Liver (tissue), 9 donors: ENCODE data around the gene FAM117A. TPM values are rescaled to one million over a fixed set of nuclear protein-coding genes. Genes with fewer than 3 reads are reported as not detected.
"Not testable (repeated sequence)": the region's sequence is repeated elsewhere in the genome, so short reads cannot be mapped to it uniquely, and the experiment has no call there.

Experiments used
- DNase-seq: peaks from one replicate; pipeline ENCODE4 v3.0.0-alpha.2; 2017; ENCODE audit warnings: low spot score
- H3K27ac ChIP-seq, 2 donors: one replicate each; pipeline ENCODE4 v1.7.0; 2013; ENCODE audit warnings: inconsistent platforms in 2 of 2, low read length in 2 of 2, control low read depth in 1 of 2, low read depth in 1 of 2, mild to moderate bottlenecking in 1 of 2
- H3K27me3 ChIP-seq, 4 donors: one replicate each; pipeline versions ENCODE4 v1.6.1 to v1.7.0; 2013; ENCODE audit warnings: low read length in 3 of 4, inconsistent platforms in 1 of 4, mild to moderate bottlenecking in 1 of 4, moderate library complexity in 1 of 4; ENCODE audit not compliant: control insufficient read depth in 4 of 4, insufficient read depth in 4 of 4
- H3K36me3 ChIP-seq, 4 donors: one replicate each; pipeline versions ENCODE4 v1.6.1 to v1.7.0; 2013; ENCODE audit warnings: low read length in 3 of 4, mild to moderate bottlenecking in 3 of 4, low read depth in 1 of 4, moderate library complexity in 1 of 4; ENCODE audit not compliant: control insufficient read depth in 4 of 4, insufficient read depth in 3 of 4
- H3K4me1 ChIP-seq, 4 donors: one replicate each; pipeline versions ENCODE4 v1.6.1 to v1.7.0; 2013; ENCODE audit warnings: low read length in 3 of 4, mild to moderate bottlenecking in 3 of 4, moderate library complexity in 1 of 4; ENCODE audit not compliant: control insufficient read depth in 4 of 4, insufficient read depth in 4 of 4
- H3K4me3 ChIP-seq, 3 donors: one replicate each; pipeline versions ENCODE4 v1.6.1 to v1.7.0; 2013; ENCODE audit warnings: low read length in 3 of 3, control low read depth in 1 of 3, low read depth in 1 of 3, mild to moderate bottlenecking in 1 of 3
- H3K9ac ChIP-seq, 2 donors: one replicate each; pipeline ENCODE4 v1.7.0; 2013; ENCODE audit warnings: low read length in 2 of 2, mild to moderate bottlenecking in 2 of 2, moderate library complexity in 2 of 2, control low read depth in 1 of 2, low read depth in 1 of 2
- H3K9me3 ChIP-seq, 4 donors: one replicate each; pipeline versions ENCODE4 v1.6.1 to v1.7.0; 2013; ENCODE audit warnings: low read length in 3 of 4; ENCODE audit not compliant: control insufficient read depth in 4 of 4
- EGR1 ChIP-seq, 2 donors: IDR thresholded peaks; 2 replicates each; pipeline ENCODE4 v1.6.1; 2016 to 2018; ENCODE audit warnings: antibody characterized with exemption in 2 of 2, low read depth in 2 of 2
- FOXA1 ChIP-seq: IDR thresholded peaks from 2 replicates; pipeline ENCODE4 v1.6.1; 2016; ENCODE audit warnings: antibody characterized with exemption
- FOXA2 ChIP-seq: IDR thresholded peaks from 2 replicates; pipeline ENCODE4 v1.6.1; 2016; ENCODE audit warnings: antibody characterized with exemption
- GABPA ChIP-seq, 2 donors: IDR thresholded peaks in 1 of 2; conservative IDR thresholded peaks in 1 of 2; 2 replicates each; pipeline ENCODE4 v1.6.1; 2016; ENCODE audit warnings: antibody characterized with exemption in 2 of 2, mild to moderate bottlenecking in 1 of 2, moderate library complexity in 1 of 2
- HNF4A ChIP-seq, 2 donors: conservative IDR thresholded peaks; 2 replicates each; pipeline ENCODE4 v1.6.1; 2016; ENCODE audit warnings: antibody characterized with exemption in 2 of 2, mild to moderate bottlenecking in 2 of 2
- HNF4G ChIP-seq: IDR thresholded peaks from 2 replicates; pipeline ENCODE4 v1.6.1; 2016; ENCODE audit warnings: antibody characterized with exemption
- JUND ChIP-seq, 2 donors: IDR thresholded peaks; 2 replicates each; pipeline ENCODE4 v1.6.1; 2016; ENCODE audit warnings: antibody characterized with exemption in 2 of 2
- NR2F2 ChIP-seq: IDR thresholded peaks from 2 replicates; pipeline ENCODE4 v1.6.1; 2016; ENCODE audit warnings: antibody characterized with exemption
- RAD21 ChIP-seq, 2 donors: IDR thresholded peaks; 2 replicates each; pipeline ENCODE4 v1.6.1; 2016; ENCODE audit warnings: antibody characterized with exemption in 2 of 2, mild to moderate bottlenecking in 2 of 2
- SP1 ChIP-seq: IDR thresholded peaks from 2 replicates; pipeline ENCODE4 v1.6.1; 2018; ENCODE audit warnings: antibody characterized with exemption, mild to moderate bottlenecking
- TAF1 ChIP-seq: conservative IDR thresholded peaks from 2 replicates; pipeline ENCODE4 v1.6.1; 2016; ENCODE audit warnings: antibody characterized with exemption, mild to moderate bottlenecking
- YY1 ChIP-seq: IDR thresholded peaks from 2 replicates; pipeline ENCODE4 v1.6.1; 2016; ENCODE audit warnings: antibody characterized with exemption, mild to moderate bottlenecking
- WGBS: extraction: QIAGEN DNeasy Blood & Tissue Kit; methylation state at CpG from one replicate; pipeline ENCODE4 v1.1.7; 2013; 5-methylcytosine and 5-hydroxymethylcytosine counted together
- polyA plus RNA-seq, 2 donors: library from polyadenylated mRNA; stranded (reverse) in 1 of 2; unstranded in 1 of 2; fragments of 200-250 nt in 1 of 2; fragments of >200 nt in 1 of 2; fragmentation: Nextera tagmentation in 1 of 2; extraction: Ambion mirVana in 1 of 2; gene quantifications; one replicate each; pipeline versions ENCODE4 v1.2.1 to v1.2.3, GENCODE V29; 2013 to 2015
- total RNA-seq, 2 donors: library from RNA; depleted of rRNA; stranded (reverse); fragments of >200 nt; gene quantifications; one replicate each; pipeline ENCODE4 v1.2.3, GENCODE V29; 2014
- TF ChIP-seq, protein P1 (sequence below): IDR thresholded peaks from 2 replicates; pipeline ENCODE4 v1.6.1; 2016; ENCODE audit warnings: antibody characterized with exemption
- TF ChIP-seq, protein P2 (sequence below): IDR thresholded peaks from 2 replicates; pipeline ENCODE4 v1.6.1; 2016; ENCODE audit warnings: antibody characterized with exemption
- TF ChIP-seq, protein P3 (sequence below): IDR thresholded peaks from 2 replicates; pipeline ENCODE4 v1.6.1; 2016; ENCODE audit warnings: antibody characterized with exemption, mild to moderate bottlenecking
- TF ChIP-seq, protein P4 (sequence below): IDR thresholded peaks from 2 replicates; pipeline ENCODE4 v1.6.1; 2016; ENCODE audit warnings: antibody characterized with exemption
- TF ChIP-seq, protein P5 (sequence below): fragments of 150-350 bp; IDR thresholded peaks from 2 replicates; pipeline ENCODE4 v1.5.1; 2017; ENCODE audit warnings: improper control_type of control experiment, low read depth, low read length; ENCODE audit not compliant: missing input control
- donor health status: healthy.
- donor health status: healthy.
- donor health status: healthy.
- donor health status: healthy.
- donor health status: healthy.

The FAM117A gene
- total and polyA plus RNA-seq, 4 donors, result 4.5 to 39.3 (median 5.5) TPM

DNA sequence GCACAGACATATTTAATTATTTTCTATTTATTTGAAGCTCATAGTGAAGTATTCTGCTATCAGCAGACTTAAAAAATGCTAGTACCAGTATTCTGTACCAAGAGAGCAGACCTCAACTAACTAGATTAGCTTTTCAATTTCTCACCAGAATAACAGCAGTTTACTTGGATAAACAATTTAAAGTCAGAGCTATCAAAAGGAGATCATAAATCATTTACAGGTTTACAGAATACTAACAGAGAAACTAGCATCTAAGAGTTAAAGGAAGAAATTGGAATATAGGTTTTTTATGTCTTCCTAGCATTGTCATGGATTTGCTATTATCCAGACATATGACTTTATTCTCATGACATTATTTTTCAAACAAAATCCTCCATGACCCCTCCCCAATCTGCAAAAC, 89.4 kb downstream of the FAM117A start:
- H3K4me1 ChIP-seq, result peaks cover 7 to 31% (median 20%) of the 10 kb centered on the region in 4 donors
- H3K9me3 ChIP-seq, result no peaks in the 10 kb centered on the region
- no peaks in the 10 kb centered on the region for H3K27me3 ChIP-seq
- H3K9ac ChIP-seq, result no peak overlapping the region
- H3K4me3 ChIP-seq, result no peak overlapping the region
- H3K27ac ChIP-seq, result no peak overlapping the region
- TF ChIP-seq FOXA1, result no peak
- no peak for TF ChIP-seq HNF4G
- TF ChIP-seq YY1, result no peak
- no peak for TF ChIP-seq FOXA2
- TF ChIP-seq, protein P1, sequence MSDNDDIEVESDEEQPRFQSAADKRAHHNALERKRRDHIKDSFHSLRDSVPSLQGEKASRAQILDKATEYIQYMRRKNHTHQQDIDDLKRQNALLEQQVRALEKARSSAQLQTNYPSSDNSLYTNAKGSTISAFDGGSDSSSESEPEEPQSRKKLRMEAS, result no peak
- TF ChIP-seq EGR1 (IDR thresholded peaks at IDR 0.05; ENCODE audit: low read depth in 2 of 2), result no peak
- TF ChIP-seq JUND (IDR thresholded peaks at IDR 0.05), result no peak
- TF ChIP-seq GABPA (IDR thresholded peaks at IDR 0.05 in 1 of 2, conservative IDR thresholded peaks at IDR 0.05 in 1 of 2), result no peak
- no peak for TF ChIP-seq SP1
- DNase-seq, result no peak
- H3K36me3 ChIP-seq, result no peaks in the 10 kb centered on the region

DNA sequence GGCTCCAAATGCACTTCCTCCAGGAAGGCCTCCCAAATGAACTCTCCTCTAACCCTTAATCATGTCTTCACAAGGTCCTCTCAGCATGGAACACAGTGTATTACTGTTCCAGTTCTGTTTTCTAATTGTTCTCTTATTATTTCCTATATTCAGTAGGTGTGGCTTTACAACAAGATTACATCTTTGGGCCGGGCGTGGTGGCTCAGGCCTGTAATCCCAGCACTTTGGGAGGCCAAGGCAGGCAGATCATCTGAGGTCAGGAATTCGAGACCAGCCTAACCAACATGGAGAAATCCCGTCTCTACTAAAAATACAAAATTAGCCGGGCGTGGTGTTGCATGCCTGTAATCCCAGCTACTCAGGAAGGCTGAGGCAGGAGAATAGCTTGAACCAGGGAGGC, 90.3 kb downstream of the FAM117A start:
- H3K4me1 ChIP-seq, result peaks cover 7 to 31% (median 20%) of the 10 kb centered on the region in 4 donors
- H3K27me3 ChIP-seq, DNase-seq, H3K27ac ChIP-seq, H3K9me3 ChIP-seq, H3K4me3 ChIP-seq, H3K9ac ChIP-seq, H3K36me3 ChIP-seq: not testable (repeated sequence)
- 87% methylated on average over 6 of the region's 6 CpGs for WGBS

DNA sequence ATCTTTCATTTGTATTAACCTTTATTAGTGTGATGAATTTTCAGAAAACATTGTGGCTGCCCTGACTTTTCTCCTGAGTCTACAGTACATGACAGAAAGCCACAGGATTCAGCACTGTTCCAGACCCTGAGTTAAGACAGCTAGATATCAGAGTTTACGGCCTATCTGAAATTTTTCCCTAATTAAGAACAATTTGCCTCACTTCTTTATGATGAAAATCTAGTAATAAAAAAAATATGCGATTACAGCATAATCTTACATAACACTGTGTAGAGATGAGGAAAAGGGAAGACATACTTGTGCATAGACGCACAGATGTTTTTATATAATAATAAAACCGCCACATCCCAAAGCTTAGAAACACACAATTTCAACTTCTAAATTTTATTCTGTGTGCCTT, 93.3 kb downstream of the FAM117A start:
- no peaks in the 10 kb centered on the region for H3K9me3 ChIP-seq
- TF ChIP-seq TAF1 (no peak), FOXA2 (no peak), JUND (IDR thresholded peaks at IDR 0.05) (no peak), SP1 (no peak), RAD21 (IDR thresholded peaks at IDR 0.05) (no peak), NR2F2 (no peak), YY1 (no peak), FOXA1 (no peak), GABPA (IDR thresholded peaks at IDR 0.05 in 1 of 2, conservative IDR thresholded peaks at IDR 0.05 in 1 of 2) (no peak), HNF4A (conservative IDR thresholded peaks at IDR 0.05) (no peak), EGR1 (IDR thresholded peaks at IDR 0.05; ENCODE audit: low read depth in 2 of 2) (no peak)
- TF ChIP-seq, protein P2, sequence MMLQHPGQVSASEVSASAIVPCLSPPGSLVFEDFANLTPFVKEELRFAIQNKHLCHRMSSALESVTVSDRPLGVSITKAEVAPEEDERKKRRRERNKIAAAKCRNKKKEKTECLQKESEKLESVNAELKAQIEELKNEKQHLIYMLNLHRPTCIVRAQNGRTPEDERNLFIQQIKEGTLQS, result no peak
- TF ChIP-seq, protein P3, sequence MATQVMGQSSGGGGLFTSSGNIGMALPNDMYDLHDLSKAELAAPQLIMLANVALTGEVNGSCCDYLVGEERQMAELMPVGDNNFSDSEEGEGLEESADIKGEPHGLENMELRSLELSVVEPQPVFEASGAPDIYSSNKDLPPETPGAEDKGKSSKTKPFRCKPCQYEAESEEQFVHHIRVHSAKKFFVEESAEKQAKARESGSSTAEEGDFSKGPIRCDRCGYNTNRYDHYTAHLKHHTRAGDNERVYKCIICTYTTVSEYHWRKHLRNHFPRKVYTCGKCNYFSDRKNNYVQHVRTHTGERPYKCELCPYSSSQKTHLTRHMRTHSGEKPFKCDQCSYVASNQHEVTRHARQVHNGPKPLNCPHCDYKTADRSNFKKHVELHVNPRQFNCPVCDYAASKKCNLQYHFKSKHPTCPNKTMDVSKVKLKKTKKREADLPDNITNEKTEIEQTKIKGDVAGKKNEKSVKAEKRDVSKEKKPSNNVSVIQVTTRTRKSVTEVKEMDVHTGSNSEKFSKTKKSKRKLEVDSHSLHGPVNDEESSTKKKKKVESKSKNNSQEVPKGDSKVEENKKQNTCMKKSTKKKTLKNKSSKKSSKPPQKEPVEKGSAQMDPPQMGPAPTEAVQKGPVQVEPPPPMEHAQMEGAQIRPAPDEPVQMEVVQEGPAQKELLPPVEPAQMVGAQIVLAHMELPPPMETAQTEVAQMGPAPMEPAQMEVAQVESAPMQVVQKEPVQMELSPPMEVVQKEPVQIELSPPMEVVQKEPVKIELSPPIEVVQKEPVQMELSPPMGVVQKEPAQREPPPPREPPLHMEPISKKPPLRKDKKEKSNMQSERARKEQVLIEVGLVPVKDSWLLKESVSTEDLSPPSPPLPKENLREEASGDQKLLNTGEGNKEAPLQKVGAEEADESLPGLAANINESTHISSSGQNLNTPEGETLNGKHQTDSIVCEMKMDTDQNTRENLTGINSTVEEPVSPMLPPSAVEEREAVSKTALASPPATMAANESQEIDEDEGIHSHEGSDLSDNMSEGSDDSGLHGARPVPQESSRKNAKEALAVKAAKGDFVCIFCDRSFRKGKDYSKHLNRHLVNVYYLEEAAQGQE, result no peak
- TF ChIP-seq, protein P1, result no peak
- TF ChIP-seq, protein P4, sequence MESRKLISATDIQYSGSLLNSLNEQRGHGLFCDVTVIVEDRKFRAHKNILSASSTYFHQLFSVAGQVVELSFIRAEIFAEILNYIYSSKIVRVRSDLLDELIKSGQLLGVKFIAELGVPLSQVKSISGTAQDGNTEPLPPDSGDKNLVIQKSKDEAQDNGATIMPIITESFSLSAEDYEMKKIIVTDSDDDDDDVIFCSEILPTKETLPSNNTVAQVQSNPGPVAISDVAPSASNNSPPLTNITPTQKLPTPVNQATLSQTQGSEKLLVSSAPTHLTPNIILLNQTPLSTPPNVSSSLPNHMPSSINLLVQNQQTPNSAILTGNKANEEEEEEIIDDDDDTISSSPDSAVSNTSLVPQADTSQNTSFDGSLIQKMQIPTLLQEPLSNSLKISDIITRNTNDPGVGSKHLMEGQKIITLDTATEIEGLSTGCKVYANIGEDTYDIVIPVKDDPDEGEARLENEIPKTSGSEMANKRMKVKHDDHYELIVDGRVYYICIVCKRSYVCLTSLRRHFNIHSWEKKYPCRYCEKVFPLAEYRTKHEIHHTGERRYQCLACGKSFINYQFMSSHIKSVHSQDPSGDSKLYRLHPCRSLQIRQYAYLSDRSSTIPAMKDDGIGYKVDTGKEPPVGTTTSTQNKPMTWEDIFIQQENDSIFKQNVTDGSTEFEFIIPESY, result no peak
- TF ChIP-seq, protein P5, sequence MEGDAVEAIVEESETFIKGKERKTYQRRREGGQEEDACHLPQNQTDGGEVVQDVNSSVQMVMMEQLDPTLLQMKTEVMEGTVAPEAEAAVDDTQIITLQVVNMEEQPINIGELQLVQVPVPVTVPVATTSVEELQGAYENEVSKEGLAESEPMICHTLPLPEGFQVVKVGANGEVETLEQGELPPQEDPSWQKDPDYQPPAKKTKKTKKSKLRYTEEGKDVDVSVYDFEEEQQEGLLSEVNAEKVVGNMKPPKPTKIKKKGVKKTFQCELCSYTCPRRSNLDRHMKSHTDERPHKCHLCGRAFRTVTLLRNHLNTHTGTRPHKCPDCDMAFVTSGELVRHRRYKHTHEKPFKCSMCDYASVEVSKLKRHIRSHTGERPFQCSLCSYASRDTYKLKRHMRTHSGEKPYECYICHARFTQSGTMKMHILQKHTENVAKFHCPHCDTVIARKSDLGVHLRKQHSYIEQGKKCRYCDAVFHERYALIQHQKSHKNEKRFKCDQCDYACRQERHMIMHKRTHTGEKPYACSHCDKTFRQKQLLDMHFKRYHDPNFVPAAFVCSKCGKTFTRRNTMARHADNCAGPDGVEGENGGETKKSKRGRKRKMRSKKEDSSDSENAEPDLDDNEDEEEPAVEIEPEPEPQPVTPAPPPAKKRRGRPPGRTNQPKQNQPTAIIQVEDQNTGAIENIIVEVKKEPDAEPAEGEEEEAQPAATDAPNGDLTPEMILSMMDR, result no peak
- no peaks in the 10 kb centered on the region for H3K36me3 ChIP-seq
- H3K4me1 ChIP-seq, result peaks cover under 1 to 14% (median 6%) of the 10 kb centered on the region in 4 donors
- no peaks in the 10 kb centered on the region for H3K27me3 ChIP-seq
- WGBS, result 87% methylated on average over 4 of the region's 4 CpGs
- H3K4me3 ChIP-seq, result no peak overlapping the region
- H3K9ac ChIP-seq, result no peak overlapping the region
- DNase-seq, result no peak
- H3K27ac ChIP-seq, result no peak overlapping the region
